GM12878 (cell line): Measurements from ENCODE around the gene CASP4. TPM values are rescaled to one million over a fixed set of nuclear protein-coding genes. Genes with fewer than 3 reads are reported as not detected.

Experiments
- ATAC-seq: fragments of 200-7000 bp; cut with Tn5 transposase; 3 replicates; pipeline ENCODE4 v1.9.1; 2020; ENCODE audit warnings: mild to moderate bottlenecking, moderate library complexity
- BruUV-seq: library from RNA; stranded (reverse); fragments of 400-500 nt; replicated peaks from 2 replicates; lab custom pipeline; 2021; lab: Mats Ljungman, UMichigan
- CTCF ChIA-PET: fragments of 300-600 bp; sonication (Branson Sonifier 250); formaldehyde crosslinking; extraction: SDS; loops from one replicate; lab custom pipeline; 2021; ENCODE audit warnings: inconsistent platforms; lab: Yijun Ruan, JAX
- POLR2A ChIA-PET: fragments of 350-600 bp; formaldehyde crosslinking; extraction: SDS; loops from one replicate; lab custom pipeline; 2021; ENCODE audit warnings: inconsistent platforms; lab: Charles Lee
- RAD21 ChIA-PET: fragments of 300-600 bp; sonication (Branson Sonifier 250); formaldehyde crosslinking; loops from one replicate; lab custom pipeline; 2023; ENCODE audit warnings: antibody characterized with exemption; ENCODE audit not compliant: unreplicated experiment; lab: Charles Lee
- SMC1A ChIA-PET: fragments of 300-600 bp; sonication (Branson Sonifier 250); formaldehyde crosslinking; loops from one replicate; lab custom pipeline; 2023; ENCODE audit not compliant: unreplicated experiment, uncharacterized antibody; lab: Charles Lee
- DNase-seq: peaks from one replicate; pipeline ENCODE4 v3.0.0-alpha.2; 2011; ENCODE audit warnings: low read depth, low spot score
- FAIRE-seq: peaks from 3 replicates; lab custom pipeline; 2011; peaks lifted over from hg19 to GRCh38; lab: Jason Lieb, UNC
- H2AFZ ChIP-seq: 2 replicates; pipeline ENCODE4 v1.6.0; 2011; ENCODE audit warnings: low read depth, low read length, control low read depth; ENCODE audit not compliant: control insufficient read depth
- H3K27ac ChIP-seq: 2 replicates; pipeline ENCODE4 v1.5.1; 2011; ENCODE audit warnings: control low read depth; ENCODE audit not compliant: control insufficient read depth, insufficient read depth
- H3K27me3 ChIP-seq, 2 experiments: replicated peaks in 1 of 2; 2 replicates each; pipeline versions ENCODE4 v1.6.0 to v1.6.1; 2011; ENCODE audit warnings: low read length in 1 of 2; ENCODE audit not compliant: control insufficient read depth in 2 of 2, insufficient read depth in 2 of 2
- H3K36me3 ChIP-seq, 2 experiments: 2 replicates each; pipeline ENCODE4 v1.5.1; 2011; ENCODE audit warnings: low read length in 1 of 2; ENCODE audit not compliant: control insufficient read depth in 2 of 2, insufficient read depth in 2 of 2
- H3K4me1 ChIP-seq: 2 replicates; pipeline ENCODE4 v1.6.1; 2011; ENCODE audit warnings: mild to moderate bottlenecking, low read length, moderate library complexity, mixed read lengths; ENCODE audit not compliant: control insufficient read depth, insufficient read depth
- H3K4me2 ChIP-seq: 2 replicates; pipeline ENCODE4 v1.6.0; 2011; ENCODE audit warnings: control low read depth; ENCODE audit not compliant: control insufficient read depth, insufficient read depth
- H3K4me3 ChIP-seq: fragments of 200-600 bp; sonication (generic); 2 replicates; pipeline ENCODE4 v1.5.1; 2016
- H3K79me2 ChIP-seq: 2 replicates; pipeline ENCODE4 v1.6.0; 2011; ENCODE audit warnings: low read length; ENCODE audit not compliant: control insufficient read depth, insufficient read depth
- H3K9ac ChIP-seq: 2 replicates; pipeline ENCODE4 v1.8.0; 2011; ENCODE audit warnings: low read length, control low read depth, mixed read lengths; ENCODE audit not compliant: control insufficient read depth, insufficient read depth
- H3K9me3 ChIP-seq: replicated peaks from 3 replicates; pipeline ENCODE4 v1.5.1; 2011; ENCODE audit warnings: mild to moderate bottlenecking, low read length; ENCODE audit not compliant: control insufficient read depth, insufficient read depth
- H4K20me1 ChIP-seq: 2 replicates; pipeline ENCODE4 v1.6.0; 2011; ENCODE audit not compliant: control insufficient read depth, insufficient read depth
- CREB1 ChIP-seq: IDR thresholded peaks from 2 replicates; pipeline ENCODE4 v1.6.1; 2012; ENCODE audit warnings: low read depth, mild to moderate bottlenecking, inconsistent platforms
- IRF3 ChIP-seq: fragments of 450-650 bp; IDR thresholded peaks from 2 replicates; pipeline ENCODE4 v1.6.1; 2014; ENCODE audit warnings: mild to moderate bottlenecking
- NBN ChIP-seq: fragments of 450-650 bp; IDR thresholded peaks from 2 replicates; pipeline ENCODE4 v1.6.1; 2016
- POLR2AphosphoS5 ChIP-seq: IDR thresholded peaks from 2 replicates; pipeline ENCODE4 v1.6.1; 2011; ENCODE audit warnings: mild to moderate bottlenecking, low read length, inconsistent platforms
- POU2F2 ChIP-seq: IDR thresholded peaks from 3 replicates; pipeline ENCODE4 v1.6.1; 2011; ENCODE audit warnings: low read depth, mild to moderate bottlenecking, low read length, borderline replicate concordance
- STAT1 ChIP-seq: fragments of 450-650 bp; conservative IDR thresholded peaks from 2 replicates; pipeline ENCODE4 v1.6.1; 2014; ENCODE audit warnings: antibody characterized with exemption, mild to moderate bottlenecking
- ZBTB11 ChIP-seq: fragments of 450-650 bp; formaldehyde crosslinking; IDR thresholded peaks from 2 replicates; pipeline ENCODE4 v1.5.0; 2022; ENCODE audit warnings: mild to moderate bottlenecking, missing genetic modification characterization
- ZBTB4 ChIP-seq: fragments of 450-650 bp; formaldehyde crosslinking; IDR thresholded peaks from 2 replicates; pipeline ENCODE4 v1.4.0; 2022; ENCODE audit warnings: mild to moderate bottlenecking, moderate library complexity
- ZNF24 ChIP-seq: fragments of 450-650 bp; IDR thresholded peaks from 2 replicates; pipeline ENCODE4 v1.6.1; 2017; ENCODE audit warnings: antibody characterized with exemption, mild to moderate bottlenecking
- in situ Hi-C: fragments of 300-500 bp; cut with MboI; formaldehyde crosslinking; loops from 9 replicates; pipeline ENCODE4 v1.14.3; 2018; ENCODE audit warnings: mixed read lengths
- intact Hi-C: fragments of 100-400 bp; cut with micrococcal nuclease; formaldehyde crosslinking; loops from one replicate; pipeline ENCODE4 v1.14.2; 2022; ENCODE audit not compliant: unreplicated experiment
- polyA plus RNA-seq, 11 experiments: library from polyadenylated mRNA; depleted of rRNA in 4 of 11; unstranded in 6 of 11; stranded (reverse) in 5 of 11; fragments of >200 nt; fragmentation: Nextera tagmentation in 4 of 11; fragmentation: Illumina TruSeq in 1 of 11; extraction: Ambion mirVana in 4 of 11; extraction: Trizol in 1 of 11; gene quantifications; 1 replicate in 1 of 11; 2 replicates in 10 of 11; pipeline versions ENCODE4 v1.2.1 to v1.2.3, GENCODE V29; 2011 to 2016; ENCODE audit warnings: inconsistent platforms in 2 of 11, missing spikeins in 2 of 11, low read depth in 1 of 11
- total RNA-seq, 4 experiments: library from RNA; depleted of rRNA in 3 of 4; stranded (reverse); fragments of >200 nt in 3 of 4; fragmentation: Illumina TruSeq in 1 of 4; extraction: Trizol in 1 of 4; gene quantifications; 2 replicates each; pipeline versions ENCODE4 v1.2.1 to v1.2.3, GENCODE V29; 2013 to 2021

The CASP4 gene
- total and polyA plus RNA-seq, 10 of the 15 experiments (the other 5 are each of a cell fraction or from before 2014, with no cell fraction given): 25.3 to 113 (median 50.0) TPM

- no peak for FAIRE-seq
- no peak overlapping the region for H2AFZ ChIP-seq
- ATAC-seq: no peak
- no peaks in the 10 kb centered on the region for H3K27me3 ChIP-seq
- ChIA-PET RAD21 (no interaction called here), SMC1A (no interaction called here), CTCF (interaction anchor here (1.1 kb wide), 1 partner anchor 10 kb away, joined by 3 read pairs; no protein-coding TSS in a partner anchor), POLR2A (no interaction called here)
- intact Hi-C loops: no loop called here
- H3K9ac ChIP-seq: no peak overlapping the region
- H3K9me3 ChIP-seq: no peaks in the 10 kb centered on the region
- no peak overlapping the region for H3K4me3 ChIP-seq
- no peak for DNase-seq
- H4K20me1 ChIP-seq: no peaks in the 10 kb centered on the region
- H3K36me3 ChIP-seq: no peaks in the 10 kb centered on the region
- in situ Hi-C loops: no loop called here
- no peak overlapping the region for H3K4me2 ChIP-seq
- no peaks in the 10 kb centered on the region for H3K4me1 ChIP-seq
- H3K79me2 ChIP-seq: no peaks in the 10 kb centered on the region
- TF ChIP-seq STAT1 (no peak), ZNF24 (no peak), POU2F2 (no peak), IRF3 (no peak), ZBTB4 (CRISPR knock-in tag) (no peak), POLR2AphosphoS5 (no peak), CREB1 (no peak), NBN (no peak), ZBTB11 (CRISPR knock-in tag) (no peak)
- no TSS peak for BruUV-seq
- H3K27ac ChIP-seq: no peak overlapping the region
Measured at GRCh38 chr11:104928811-104929210, 39.6 kb downstream of the CASP4 start.
